AG04449 (cell line): ENCODE results near the gene PITRM1.

Experiments
- CTCF ChIA-PET: fragments of 350-600 bp; formaldehyde crosslinking; extraction: SDS; loops from one replicate; lab custom pipeline; 2021; ENCODE audit warnings: antibody characterized with exemption; lab: Yijun Ruan, JAX
- POLR2A ChIA-PET: fragments of 400-600, 350-600 bp; formaldehyde crosslinking; extraction: SDS; loops from one replicate; lab custom pipeline; 2020; ENCODE audit warnings: antibody characterized with exemption, inconsistent platforms; lab: Yijun Ruan, JAX
- DNase-seq: peaks from one replicate; pipeline ENCODE4 v3.0.0-alpha.2; 2010; ENCODE audit warnings: low read depth, low spot score
- H3K4me3 ChIP-seq: 2 replicates; pipeline ENCODE4 v1.5.1; 2011; ENCODE audit warnings: low read depth, mild to moderate bottlenecking, control low read depth, low read length
- CTCF ChIP-seq: IDR thresholded peaks from one replicate; pipeline ENCODE4 v1.5.1; 2011; ENCODE audit warnings: mild to moderate bottlenecking, moderate library complexity, low read length, control low read depth, inconsistent platforms; ENCODE audit not compliant: insufficient read depth; ENCODE audit errors: missing control alignments

PITRM1 gene

GRCh38 chr10:3111621-3112163, 60.9 kb downstream of the PITRM1 start:
- no peak for TF ChIP-seq CTCF
- DNase-seq = no peak
- no peak overlapping the region for H3K4me3 ChIP-seq
- CTCF ChIA-PET = interaction anchor here (0.6 to 1.0 kb wide), 2 partner anchors 9 to 44 kb away, joined by 3 to 4 read pairs; no protein-coding TSS in a partner anchor
- POLR2A ChIA-PET = no interaction called here

- CTCF ChIA-PET = interaction anchor here (0.6 kb wide), 1 partner anchor 45 kb away, joined by 3 read pairs; no protein-coding TSS in a partner anchor
- no peak for TF ChIP-seq CTCF
- no peak for DNase-seq
- no peak overlapping the region for H3K4me3 ChIP-seq
- POLR2A ChIA-PET = no interaction called here
Observed at GRCh38 chr10:3110782-3111620, 61.6 kb downstream of the PITRM1 start.

GRCh38 chr10:3109633-3110032, 62.9 kb downstream of the PITRM1 start:
- POLR2A ChIA-PET = no interaction called here
- TF ChIP-seq CTCF = no peak
- CTCF ChIA-PET = interaction anchor here (0.8 kb wide), 1 partner anchor 181 kb away, joined by 3 read pairs; no protein-coding TSS in a partner anchor
- no peak overlapping the region for H3K4me3 ChIP-seq
- DNase-seq = no peak

- H3K4me3 ChIP-seq = no peak overlapping the region
- TF ChIP-seq CTCF = no peak
- ChIA-PET CTCF (interaction anchor here (1.2 to 1.6 kb wide), 2 partner anchors 10 to 17 kb away, joined by 3 read pairs; no protein-coding TSS in a partner anchor), POLR2A (no interaction called here)
- no peak for DNase-seq
Observed at GRCh38 chr10:3109196-3109595, 63.4 kb downstream of the PITRM1 start.

GRCh38 chr10:3108575-3109105, 63.9 kb downstream of the PITRM1 start:
- no peak overlapping the region for H3K4me3 ChIP-seq
- ChIA-PET POLR2A (no interaction called here), CTCF (interaction anchor here (1.2 to 2.4 kb wide), 3 partner anchors 10 to 16 kb away, joined by 3 to 8 read pairs (median 3); no protein-coding TSS in a partner anchor)
- TF ChIP-seq CTCF = no peak
- no peak for DNase-seq

GRCh38 chr10:3108033-3108432, 64.5 kb downstream of the PITRM1 start:
- no peak for TF ChIP-seq CTCF
- CTCF ChIA-PET = interaction anchor here (1.2 to 2.4 kb wide), 3 partner anchors 11 to 16 kb away, joined by 3 to 8 read pairs (median 3); no protein-coding TSS in a partner anchor

More at GRCh38 chr10:3108033-3108432, 64.5 kb downstream of the PITRM1 start:
- no peak overlapping the region for H3K4me3 ChIP-seq
- POLR2A ChIA-PET = no interaction called here
- no peak for DNase-seq
